Measurements from ENCODE around the gene B3GAT1. TPM values are rescaled to one million over a fixed set of nuclear protein-coding genes. Genes with fewer than 3 reads are reported as not detected.

Gene B3GAT1
- total RNA-seq, 4 donors from 2014 or later: 0.13 to 0.66 (median 0.35) TPM

GRCh38 chr11:134416726-134417125 is 4.7 kb upstream of the B3GAT1 start:
- 77% methylated on average over 10 of the region's 10 CpGs for WGBS
- no peak for DNase-seq (ENCODE audit: extremely low spot score)
- TF ChIP-seq POLR2A (IDR thresholded peaks at IDR 0.05; ENCODE audit: low read depth) (no peak), POLR2AphosphoS5 (IDR thresholded peaks at IDR 0.05) (no peak), CTCF (IDR thresholded peaks at IDR 0.05) (no peak), EP300 (IDR thresholded peaks at IDR 0.05) (no peak)

GRCh38 chr11:134414766-134415765 is 3.0 kb upstream of the B3GAT1 start:
- Histone ChIP-seq H3K36me3 (no peaks in the 10 kb centered on the region), H3K4me3 (no peak overlapping the region), H3K4me1 (peaks cover 11 to 32% (median 22%) of the 10 kb centered on the region in 4 donors), H3K27me3 (peaks cover 0 to 86% (median 23%) of the 10 kb centered on the region in 4 donors), H3K27ac (replicated peaks in 1 of 4) (no peak overlapping the region), H3K9me3 (no peaks in the 10 kb centered on the region)
- intact Hi-C loops (cut with DNase I): no loop called here
- WGBS: 37% methylated on average over 17 of the region's 17 CpGs
- no peak for DNase-seq (ENCODE audit: extremely low spot score)
- TF ChIP-seq EP300 (IDR thresholded peaks at IDR 0.05) (no peak), POLR2AphosphoS5 (IDR thresholded peaks at IDR 0.05) (no peak), POLR2A (IDR thresholded peaks at IDR 0.05; ENCODE audit: low read depth) (no peak), CTCF (IDR thresholded peaks at IDR 0.05) (no peak)

More at GRCh38 chr11:134416726-134417125, 4.7 kb upstream of the B3GAT1 start:
- Histone ChIP-seq H3K27me3 (peaks cover 0 to 70% (median 7%) of the 10 kb centered on the region in 4 donors), H3K9me3 (no peaks in the 10 kb centered on the region), H3K4me3 (no peak overlapping the region), H3K36me3 (no peaks in the 10 kb centered on the region), H3K27ac (replicated peaks in 1 of 4) (no peak overlapping the region), H3K4me1 (peaks cover 5 to 20% (median 13%) of the 10 kb centered on the region in 4 donors)
- intact Hi-C loops (cut with DNase I): no loop called here

- no peaks in the 10 kb centered on the region for H3K36me3 ChIP-seq
- H3K27ac ChIP-seq (replicated peaks in 1 of 4): no peak overlapping the region
- H3K4me3 ChIP-seq: no peak overlapping the region
- peaks cover 0 to 92% (median 24%) of the 10 kb centered on the region in 4 donors for H3K27me3 ChIP-seq
- no peaks in the 10 kb centered on the region for H3K9me3 ChIP-seq
- DNase-seq (ENCODE audit: extremely low spot score): no peak
- TF ChIP-seq POLR2A (IDR thresholded peaks at IDR 0.05; ENCODE audit: low read depth) (no peak), EP300 (IDR thresholded peaks at IDR 0.05) (no peak), CTCF (IDR thresholded peaks at IDR 0.05) (no peak), POLR2AphosphoS5 (IDR thresholded peaks at IDR 0.05) (no peak)
- peaks cover 11 to 32% (median 22%) of the 10 kb centered on the region in 4 donors for H3K4me1 ChIP-seq
- 36% methylated on average over 15 of the region's 18 CpGs for WGBS
- intact Hi-C loops (cut with DNase I): no loop called here
Observed at GRCh38 chr11:134413826-134414731, 2.0 kb upstream of the B3GAT1 start.

- intact Hi-C loops (cut with DNase I): no loop called here
- peaks cover 0 to 91% (median 24%) of the 10 kb centered on the region in 4 donors for H3K27me3 ChIP-seq
- no peaks in the 10 kb centered on the region for H3K9me3 ChIP-seq
- TF ChIP-seq EP300 (IDR thresholded peaks at IDR 0.05) (no peak), CTCF (IDR thresholded peaks at IDR 0.05) (no peak), POLR2AphosphoS5 (IDR thresholded peaks at IDR 0.05) (no peak), POLR2A (IDR thresholded peaks at IDR 0.05; ENCODE audit: low read depth) (no peak)
- no peak for DNase-seq (ENCODE audit: extremely low spot score)
- peaks cover 11 to 32% (median 22%) of the 10 kb centered on the region in 4 donors for H3K4me1 ChIP-seq
- H3K36me3 ChIP-seq: no peaks in the 10 kb centered on the region
- WGBS: 18% methylated on average over 22 of the region's 22 CpGs
- H3K27ac ChIP-seq (replicated peaks in 1 of 4): no peak overlapping the region
- peak overlapping the region; percentile 49 to 60 (median 53) for H3K4me3 ChIP-seq
Observed at GRCh38 chr11:134413043-134413825, 1.2 kb upstream of the B3GAT1 start.
